Breast epithelium (tissue), 3 donors: ENCODE data around the gene RBM12.
"Not testable (repeated sequence)": the region's sequence is repeated elsewhere in the genome, so short reads cannot be mapped to it uniquely, and the experiment has no call there.

Source experiments
- CTCF ChIP-seq, 3 donors: fragments of 450-650 bp; IDR thresholded peaks; one replicate each; pipeline ENCODE4 v1.5.1; 2016 to 2017; ENCODE audit warnings: antibody characterized with exemption in 3 of 3, mild to moderate bottlenecking in 3 of 3, moderate library complexity in 3 of 3
- POLR2A ChIP-seq: fragments of 450-650 bp; IDR thresholded peaks from one replicate; pipeline ENCODE4 v1.6.1; 2016; ENCODE audit warnings: antibody characterized with exemption, mild to moderate bottlenecking, moderate library complexity

- not testable (repeated sequence) for TF ChIP-seq CTCF (IDR thresholded peaks at IDR 0.05); POLR2A
Observed at GRCh38 chr20:35685368-35685767, 20.7 kb upstream of the RBM12 start.
